Measurements from ENCODE around the gene XCR1.

- TF ChIP-seq CTCF (IDR thresholded peaks at IDR 0.05) (no peak), POLR2A (IDR thresholded peaks at IDR 0.05) (no peak)
Observed at GRCh38 chr3:45997942-45998341, 29.3 kb downstream of the XCR1 start.
